Left hindlimb (tissue), 1 donor: Measurements from ENCODE around the gene ENKUR.
"Not testable (repeated sequence)": the region's sequence is repeated elsewhere in the genome, so short reads cannot be mapped to it uniquely, and the experiment has no call there.

ENCODE experiments used
- DNase-seq: peaks from one replicate; pipeline ENCODE4 v3.0.0-alpha.2; 2018

ENKUR gene

DNA sequence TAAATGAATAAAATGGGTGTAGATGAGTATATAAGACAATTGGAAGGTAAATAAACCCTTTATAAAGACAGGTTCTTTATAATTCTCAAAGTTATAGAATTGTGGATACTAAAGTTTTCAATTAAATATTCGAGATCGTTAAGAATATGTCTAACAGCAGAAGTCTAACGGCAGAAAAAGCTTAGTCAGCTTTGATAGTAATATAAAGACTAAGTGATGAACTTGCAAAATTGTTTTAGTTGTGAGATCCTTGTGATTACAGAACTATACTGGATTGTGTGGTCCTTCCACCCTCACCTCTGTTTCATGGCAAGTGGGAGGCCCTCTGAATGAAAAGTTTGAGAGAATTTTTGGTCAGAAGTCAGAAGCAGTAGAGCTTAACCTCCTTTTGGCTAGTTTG, 2.7 kb upstream of the ENKUR start:
- DNase-seq: no peak

DNA sequence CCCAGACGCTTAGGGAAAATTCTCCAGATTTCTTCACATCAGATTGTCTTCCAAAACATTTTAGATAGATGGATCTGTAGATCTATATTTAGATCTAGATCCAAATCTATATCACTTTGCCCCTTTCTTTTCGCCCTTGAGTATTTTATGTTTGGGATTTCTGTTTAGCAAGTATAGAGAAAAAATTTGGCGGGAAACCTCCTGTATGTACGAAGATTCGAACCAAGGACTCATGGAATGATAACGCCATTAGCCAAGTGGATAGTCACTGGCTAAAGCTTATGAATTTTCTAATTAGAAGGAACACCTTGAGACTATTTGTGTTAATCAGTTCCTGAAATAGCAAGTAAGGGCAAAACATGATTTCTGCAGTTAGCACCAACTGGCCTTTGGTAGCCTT, 1.7 kb upstream of the ENKUR start:
- DNase-seq: no peak

DNA sequence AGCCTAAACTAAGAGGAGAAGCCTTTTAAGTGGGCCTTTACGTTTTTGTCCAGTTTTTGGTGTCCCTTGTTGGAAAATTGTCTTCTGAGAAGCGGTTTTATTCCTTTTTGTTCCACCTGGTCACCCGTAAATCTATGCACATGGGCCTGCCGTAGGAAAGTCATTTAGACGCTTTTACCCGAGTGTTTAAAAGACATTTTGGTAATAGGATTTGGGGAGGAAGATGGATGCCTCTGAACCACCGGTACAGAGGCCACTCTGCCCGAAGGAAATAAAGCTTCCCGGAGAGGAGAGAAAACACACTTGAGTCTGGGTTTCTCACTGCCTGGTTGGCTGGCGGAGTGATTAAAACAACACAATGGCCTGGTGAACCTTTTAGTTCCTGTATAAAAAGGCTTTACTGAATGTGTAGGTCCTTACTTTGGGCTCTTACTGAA, 1.2 kb upstream of the ENKUR start:
- DNase-seq: peak; percentile 39

DNA sequence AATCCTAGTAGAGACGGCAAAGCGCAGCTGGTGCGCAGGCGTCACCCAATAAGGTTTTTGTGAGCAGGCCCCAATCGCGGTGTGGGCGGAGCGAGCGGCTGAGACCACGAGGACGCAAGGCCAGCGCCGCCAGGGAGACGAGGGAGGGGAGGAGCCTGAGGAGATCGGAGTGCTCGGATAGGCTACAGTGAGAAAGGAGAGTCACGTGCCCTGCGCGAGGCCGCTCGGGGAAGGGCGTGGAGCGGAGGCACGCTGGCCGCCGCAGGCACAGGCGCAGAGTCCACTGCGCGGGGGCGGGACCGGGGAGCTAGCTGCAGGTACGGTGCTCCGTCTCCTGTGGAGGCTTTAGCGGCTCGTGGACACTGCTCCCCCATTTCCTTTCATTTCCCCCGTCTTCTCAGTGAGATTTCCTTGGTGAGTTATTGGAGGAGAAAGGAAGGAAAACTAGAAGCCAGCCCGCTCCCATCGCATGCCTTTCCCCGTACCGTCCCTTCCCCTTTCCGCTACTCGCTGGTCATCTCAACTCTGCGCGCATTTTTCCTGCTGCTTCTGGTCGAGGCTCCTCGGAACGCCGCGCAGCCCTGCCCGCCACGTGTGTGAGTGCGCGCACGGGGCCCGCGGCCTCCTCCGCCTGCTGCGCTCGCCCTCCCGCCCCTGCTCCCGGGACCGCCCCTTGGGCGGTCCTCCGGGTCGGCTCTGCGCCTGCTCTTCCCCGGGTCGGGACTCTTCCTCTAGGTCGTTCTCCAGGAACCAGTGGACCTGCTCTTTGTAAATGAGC, 607 bp upstream of the ENKUR start, which contains the start of gene THNSL1:
THNSL1 (plus strand) TSS at position 237 of the 778 bp plus-strand sequence. CDS start 6,612 bp downstream, outside the sequence.
- peak; percentile 99 for DNase-seq

DNA sequence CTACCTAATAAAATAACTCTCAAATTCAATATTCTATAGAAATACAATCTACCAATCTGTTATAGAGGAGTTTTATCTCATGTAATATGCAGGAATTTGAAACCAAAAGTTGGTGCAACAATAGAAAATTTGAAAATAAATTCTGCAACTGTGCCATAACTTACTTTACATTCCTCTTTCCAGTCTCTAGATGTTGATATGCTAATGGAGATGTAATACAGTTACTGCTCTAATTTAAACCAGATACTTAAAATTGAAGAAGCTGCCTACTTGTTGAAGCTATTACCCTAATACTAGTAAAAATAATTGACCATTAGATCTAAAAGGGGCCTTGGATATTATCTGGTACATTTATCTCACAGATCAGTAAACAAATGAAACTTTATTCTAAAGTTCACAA, 1.4 kb downstream of the ENKUR start:
- no peak for DNase-seq

DNA sequence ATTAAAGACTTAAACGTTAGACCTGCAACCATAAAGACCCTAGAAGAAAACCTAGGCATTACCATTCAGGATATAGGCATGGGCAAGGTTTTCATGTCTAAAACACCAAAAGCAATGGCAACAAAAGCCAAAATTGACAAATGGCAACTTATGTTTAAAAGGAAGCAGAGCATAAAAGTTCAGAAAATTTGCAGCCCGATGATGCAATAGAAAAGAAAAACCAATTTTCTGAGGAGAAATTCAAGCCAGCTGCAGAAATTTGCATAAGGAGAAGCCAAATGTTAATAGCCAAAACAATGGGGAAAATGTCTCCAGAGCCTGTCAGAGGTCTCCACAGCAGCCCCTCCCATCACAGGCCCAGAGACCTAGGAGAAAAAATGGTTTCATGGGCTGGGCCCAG, 4.4 kb downstream of the ENKUR start:
- DNase-seq: not testable (repeated sequence)

DNA sequence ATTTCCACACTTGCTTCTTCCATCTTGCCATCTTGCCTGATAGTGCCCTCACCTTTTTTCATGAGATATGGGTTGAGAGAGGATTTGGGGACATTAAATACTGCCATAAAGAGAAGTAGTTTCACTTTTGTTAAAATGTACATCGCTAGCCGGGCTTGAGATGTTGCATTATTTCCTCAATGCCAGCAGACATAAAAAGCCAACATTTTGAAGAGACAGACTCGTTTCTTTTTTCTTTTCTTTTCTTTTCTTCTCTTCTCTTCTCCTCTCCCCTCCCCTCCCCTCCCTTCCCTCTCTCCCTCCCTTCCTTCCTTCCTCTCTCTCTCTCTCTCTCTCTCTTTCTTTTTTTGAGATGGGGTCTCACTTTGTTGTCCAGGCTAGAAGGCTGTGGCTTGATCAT, 17.9 kb downstream of the ENKUR start:
- DNase-seq: no peak

DNA sequence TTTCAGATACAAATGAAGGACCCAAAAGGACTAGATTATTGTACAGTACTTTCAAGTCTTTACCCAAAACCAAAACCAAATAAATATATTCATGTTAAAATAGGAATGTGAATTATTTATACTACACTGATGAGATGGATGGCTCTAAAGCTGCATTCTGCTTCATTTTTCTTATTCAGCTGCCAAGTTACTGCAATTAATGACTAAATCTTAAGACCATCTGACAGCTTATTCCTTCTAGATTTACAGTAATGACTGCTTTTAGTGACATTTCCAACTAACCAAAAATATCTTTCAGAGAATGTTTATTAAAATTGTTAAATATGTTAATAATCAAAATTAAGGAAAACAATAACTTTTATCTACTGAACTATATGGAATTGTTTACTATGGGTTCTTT, 20.9 kb downstream of the ENKUR start:
- no peak for DNase-seq

DNA sequence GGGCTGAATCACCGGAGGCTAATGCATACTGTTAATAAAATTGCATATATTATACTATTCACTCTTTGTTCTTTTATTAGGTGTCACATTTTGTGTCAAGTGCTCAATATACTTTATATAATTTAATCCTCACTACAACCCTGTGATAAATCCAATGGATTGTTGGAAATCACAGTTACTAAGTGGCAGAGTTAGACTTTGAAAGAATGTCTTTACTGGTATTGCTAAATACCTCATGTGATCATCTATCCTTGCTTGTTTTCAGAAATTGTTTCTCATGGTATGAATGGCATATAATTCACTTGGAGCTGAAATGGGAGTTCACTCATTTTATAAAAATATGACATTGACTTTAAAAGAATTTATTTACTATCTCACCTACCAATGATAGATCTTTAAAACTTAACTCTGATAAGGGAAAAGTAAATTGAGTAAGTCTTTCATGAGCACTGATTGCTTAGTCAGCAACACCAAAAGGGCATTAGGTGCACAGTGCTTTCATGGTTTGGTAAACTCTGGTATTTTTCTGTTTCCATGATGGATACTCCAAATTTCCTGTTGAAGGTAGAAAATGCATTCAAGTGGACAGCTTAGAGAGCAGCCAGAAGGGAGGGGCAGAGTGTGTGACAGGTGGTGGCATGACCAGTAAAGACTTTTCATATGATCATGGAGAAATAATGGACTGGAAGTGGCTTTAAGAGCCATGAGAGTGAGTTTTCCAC, 22.6 kb downstream of the ENKUR start:
- no peak for DNase-seq

DNA sequence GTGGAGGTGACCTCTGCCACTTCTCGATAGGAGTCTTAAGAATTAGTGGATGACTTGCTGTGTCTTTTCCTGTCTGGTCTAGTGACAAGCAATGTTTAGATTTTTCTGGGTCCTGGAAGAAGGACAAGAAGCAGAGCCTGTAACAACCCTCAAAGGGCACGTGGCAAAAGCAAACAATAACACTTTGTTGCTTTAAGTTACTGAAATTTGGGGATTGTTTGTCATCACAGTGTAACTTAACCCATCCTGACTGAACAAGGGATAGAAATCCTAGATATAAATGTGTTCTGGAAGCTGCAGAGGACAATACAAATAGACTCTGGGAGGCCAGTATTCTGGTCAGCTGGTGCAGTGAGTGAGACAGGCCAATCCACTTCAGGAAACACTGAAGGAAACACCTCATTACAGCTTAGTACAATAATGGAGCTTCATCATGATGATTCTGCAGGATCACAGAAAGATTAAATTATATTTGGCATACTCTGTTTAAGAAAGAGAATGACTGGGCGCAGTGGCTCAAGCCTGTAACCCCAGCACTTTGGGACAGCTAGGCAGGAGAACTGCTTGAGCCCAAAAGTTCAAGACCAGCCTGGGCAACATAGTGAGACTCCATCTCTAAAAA, 23.3 kb downstream of the ENKUR start:
- no peak for DNase-seq

DNA sequence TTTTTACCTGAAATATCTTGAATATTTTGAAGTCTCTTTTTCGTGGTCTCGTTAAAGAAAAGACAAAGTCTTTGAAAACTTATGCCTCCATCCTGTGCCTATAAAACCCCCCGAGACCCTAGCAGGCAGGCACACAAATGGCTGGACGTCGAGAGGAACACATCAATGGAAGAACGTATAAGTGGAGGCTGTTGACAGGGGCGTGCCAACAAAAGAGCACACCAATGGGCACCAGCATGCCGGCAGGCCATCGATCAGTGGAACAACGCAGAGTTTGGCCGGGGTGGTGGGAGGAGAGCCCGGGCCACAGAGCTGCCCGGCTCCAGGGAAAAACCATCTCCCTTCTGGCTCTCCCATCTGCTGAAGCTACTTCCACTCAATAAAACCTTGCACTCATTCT, 24.7 kb downstream of the ENKUR start:
- DNase-seq: no peak

DNA sequence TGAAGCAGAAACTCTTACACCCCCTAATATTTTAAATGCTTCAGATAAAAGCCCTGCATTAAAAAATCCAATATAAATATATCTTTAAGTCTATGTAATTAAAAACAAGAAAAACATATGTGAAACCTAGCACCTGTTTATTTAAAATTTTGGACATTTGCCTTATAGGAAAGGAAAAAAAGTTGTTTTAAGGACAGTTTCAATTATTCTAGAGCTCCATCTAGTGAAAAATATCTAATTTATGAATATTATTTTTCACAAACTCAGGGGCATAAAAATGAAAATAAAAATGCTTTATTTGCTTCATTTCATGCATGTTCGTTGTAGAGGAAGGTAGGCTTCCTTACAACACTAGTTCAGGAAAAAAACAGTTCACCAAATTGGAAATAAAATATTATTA, 26.1 kb downstream of the ENKUR start:
- no peak for DNase-seq

DNA sequence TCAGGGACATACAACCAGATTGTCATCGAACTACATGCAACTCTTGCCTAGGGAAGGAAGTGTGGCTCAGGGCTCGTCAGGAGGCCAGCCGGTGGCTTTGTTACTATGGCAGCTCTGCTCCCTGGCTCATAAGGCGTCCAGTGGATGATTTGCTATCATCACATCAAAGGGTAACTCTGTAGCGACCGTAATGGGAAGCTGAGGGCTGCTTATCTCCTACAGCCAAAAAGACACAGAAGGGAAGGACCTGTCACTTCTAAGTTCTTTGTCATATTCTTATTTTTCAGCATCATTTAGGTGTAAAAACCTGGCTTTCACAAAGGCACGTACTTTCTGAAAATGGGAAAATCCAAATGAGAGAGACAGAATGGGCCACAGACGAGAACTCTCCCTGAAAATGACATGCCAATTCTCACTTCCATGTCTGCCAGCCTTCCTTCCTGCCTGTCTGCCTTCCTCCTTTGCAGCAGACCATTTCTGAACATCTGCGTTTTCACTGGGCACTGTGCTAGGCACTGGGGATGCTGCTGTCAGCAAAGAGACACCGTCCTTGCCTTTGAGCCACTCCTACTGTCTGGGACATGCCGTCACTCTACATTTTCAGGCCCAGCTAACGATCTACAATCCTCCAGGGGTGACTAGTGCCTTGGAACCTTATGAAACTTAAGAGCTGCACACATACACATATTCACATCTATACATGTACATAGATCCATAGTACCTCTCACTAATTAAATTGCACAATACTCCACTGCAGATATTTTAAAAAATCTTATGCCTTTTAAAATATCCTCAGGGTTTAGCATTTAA, 26.9 kb downstream of the ENKUR start:
- no peak for DNase-seq

DNA sequence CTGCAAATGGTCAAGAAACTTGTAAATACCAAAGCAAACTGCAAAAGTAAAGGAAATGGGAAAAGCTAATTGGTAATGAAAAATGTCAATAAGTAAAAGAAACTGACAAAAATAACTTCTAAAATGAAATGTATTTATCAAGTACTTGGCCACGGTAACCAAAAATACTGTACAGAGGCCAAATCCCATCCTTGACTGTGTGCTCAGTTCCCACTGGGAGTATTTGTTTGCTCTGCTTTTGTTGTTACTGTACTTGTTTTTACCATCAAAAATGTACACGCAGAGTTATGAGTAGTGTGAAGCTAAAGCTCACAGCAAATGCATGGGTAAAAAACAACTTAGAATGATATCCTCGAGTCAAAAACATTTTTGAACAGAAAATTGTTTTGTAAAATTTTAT, 31.1 kb downstream of the ENKUR start:
- no peak for DNase-seq

DNA sequence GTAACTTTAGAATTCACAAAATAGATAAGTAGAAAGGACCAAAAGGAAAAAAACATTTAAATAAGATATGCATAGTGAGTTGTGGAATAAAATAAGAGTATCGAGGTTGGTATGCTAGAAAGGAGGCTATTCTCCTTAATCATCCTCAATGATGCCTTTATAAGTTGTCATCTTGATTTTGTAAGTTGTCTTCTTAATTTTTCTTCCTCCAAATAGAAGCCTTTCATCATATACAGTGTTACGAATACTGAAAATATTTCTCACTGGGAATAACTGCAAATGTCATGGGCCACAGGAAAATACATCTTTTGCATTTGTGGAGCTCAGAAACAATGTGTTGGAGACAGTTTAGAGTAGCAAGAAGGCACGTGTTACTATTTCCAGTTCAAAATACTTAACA, 32.0 kb downstream of the ENKUR start:
- DNase-seq: no peak

DNA sequence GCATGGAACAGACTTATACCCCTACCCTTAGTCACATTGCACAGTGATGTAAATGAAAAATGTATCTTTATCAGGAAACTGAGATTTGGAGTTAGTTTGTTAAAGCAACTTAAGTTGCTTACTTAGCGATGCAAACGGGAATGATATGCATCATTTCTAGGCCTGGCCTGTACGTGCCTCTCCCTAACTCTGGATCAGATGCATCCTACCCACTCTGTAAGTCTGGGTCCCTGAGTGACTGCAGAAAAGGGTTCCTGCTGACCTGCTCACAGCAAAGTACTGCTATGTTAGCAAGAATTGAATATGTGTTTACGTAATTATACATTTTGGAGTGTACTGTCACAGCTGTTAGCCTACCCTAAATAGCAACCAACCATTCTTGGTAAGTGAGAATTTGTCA, 32.8 kb downstream of the ENKUR start:
- DNase-seq: no peak

DNA sequence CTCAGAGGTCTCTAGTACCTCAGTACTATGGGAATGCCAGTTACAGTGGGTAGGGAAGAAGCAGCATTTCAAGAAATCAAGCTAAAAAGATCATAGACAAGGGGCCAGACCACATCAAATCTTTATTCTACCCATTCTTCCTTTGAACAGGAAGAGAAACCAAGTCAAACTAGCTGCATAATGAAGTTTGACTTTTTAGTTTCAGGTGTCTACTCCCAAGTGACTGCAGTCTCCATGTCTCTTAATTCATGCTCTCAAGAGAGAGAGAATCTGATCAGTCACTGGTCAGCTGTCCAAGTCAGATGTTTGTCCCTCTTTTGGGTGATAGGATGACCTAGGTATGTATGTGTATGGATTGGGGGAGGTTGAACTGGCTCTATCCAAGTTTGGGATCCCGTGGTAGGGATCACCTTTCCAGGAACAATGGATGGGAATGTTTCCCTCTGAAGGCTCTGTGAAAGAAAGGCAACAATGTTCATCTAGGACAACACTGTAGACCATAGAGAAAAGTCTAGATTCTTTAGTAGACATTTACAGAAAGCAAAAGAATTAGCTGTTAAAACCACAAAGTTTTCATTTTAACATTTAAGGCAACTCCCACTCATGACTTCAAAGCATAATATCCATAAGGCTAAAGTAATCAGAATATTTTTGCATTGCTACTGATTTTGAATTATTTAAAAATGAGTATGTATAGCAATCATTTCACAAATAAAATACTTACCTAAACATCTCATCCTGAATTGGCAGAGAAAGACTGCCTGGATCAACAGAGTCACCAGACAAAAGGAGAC, 33.4 kb downstream of the ENKUR start:
- DNase-seq: no peak

DNA sequence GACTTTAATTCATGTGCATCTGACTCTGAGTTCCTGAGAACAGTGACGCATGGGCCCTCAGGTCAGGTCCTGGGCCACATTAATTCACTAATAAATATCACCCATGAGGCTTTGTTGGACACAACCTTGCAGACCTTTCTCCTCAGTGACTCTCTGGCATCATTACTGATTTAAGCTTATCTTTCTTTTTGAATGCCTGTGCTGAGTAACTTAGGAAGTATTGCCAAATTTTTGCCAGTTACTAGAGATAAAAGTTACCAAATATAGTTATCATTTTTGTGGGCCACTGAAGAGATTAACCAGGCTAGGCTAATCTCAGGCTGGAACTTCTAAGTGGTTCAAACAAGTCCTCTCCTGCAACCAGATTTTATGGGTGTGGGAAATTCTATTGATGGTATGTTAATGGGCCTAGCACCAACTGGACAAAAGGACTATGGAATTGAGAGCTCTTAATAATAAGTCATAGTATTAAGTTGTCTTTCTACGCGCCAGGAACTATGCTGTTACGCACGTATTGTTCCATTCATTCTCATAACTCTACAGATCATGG, 34.7 kb downstream of the ENKUR start:
- DNase-seq: no peak

DNA sequence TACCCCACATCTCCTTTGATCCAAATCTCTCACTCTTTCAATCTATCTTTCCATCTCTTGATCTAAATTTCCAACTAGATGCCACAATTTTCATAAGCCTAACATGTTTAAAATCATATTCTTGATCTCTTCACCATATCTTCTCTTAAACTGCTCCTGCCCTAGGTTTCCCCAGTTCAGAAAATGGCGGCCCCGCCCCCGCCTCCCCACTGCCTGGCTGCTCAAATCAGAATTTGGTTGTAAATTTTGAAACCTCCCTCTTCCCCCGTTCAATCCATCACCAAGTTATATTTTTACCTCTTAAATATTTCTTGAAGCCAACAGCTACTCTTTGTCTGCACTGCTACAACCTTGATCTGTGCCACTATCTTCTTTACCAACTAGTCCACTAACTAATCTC, 36.3 kb downstream of the ENKUR start:
- DNase-seq: no peak

DNA sequence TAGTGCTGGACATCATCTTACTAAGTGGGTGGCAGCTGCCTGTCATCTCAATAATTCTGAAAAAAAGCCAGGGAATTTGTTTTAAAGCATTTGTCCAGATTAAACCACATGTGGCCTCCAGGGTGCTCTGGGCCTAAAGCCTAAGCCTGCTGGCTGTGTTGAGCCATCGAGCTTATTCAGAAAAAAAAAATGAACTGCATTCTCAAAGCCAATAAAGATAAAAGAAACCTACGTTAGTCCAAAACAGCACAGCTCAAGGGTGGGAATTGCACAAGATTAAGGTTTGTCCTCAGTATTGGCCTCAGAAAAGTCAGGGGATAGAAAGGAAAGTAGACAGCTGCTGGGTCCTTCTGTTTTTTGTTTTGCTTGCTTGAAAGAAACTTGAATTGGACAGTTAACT, 41.0 kb downstream of the ENKUR start:
- peak; percentile 57 for DNase-seq

DNA sequence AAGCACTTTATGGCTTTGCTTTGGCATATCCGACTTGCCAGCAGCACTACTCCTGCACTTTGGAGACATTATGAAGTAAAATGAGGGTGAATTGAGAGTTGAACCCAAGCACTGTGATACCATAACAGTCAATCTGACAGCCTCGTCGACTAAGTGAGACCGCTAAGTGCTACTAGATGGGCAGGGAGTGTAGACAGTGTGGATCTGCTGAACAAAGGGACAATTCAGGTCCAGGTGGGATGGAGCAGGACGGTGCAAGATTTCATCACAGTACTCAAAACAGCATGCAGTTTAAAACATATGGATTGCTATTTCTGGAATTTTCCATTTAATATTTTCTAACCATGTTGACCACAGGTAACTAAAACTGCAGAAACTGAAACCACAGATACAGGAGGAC, 42.8 kb downstream of the ENKUR start:
- DNase-seq: no peak

DNA sequence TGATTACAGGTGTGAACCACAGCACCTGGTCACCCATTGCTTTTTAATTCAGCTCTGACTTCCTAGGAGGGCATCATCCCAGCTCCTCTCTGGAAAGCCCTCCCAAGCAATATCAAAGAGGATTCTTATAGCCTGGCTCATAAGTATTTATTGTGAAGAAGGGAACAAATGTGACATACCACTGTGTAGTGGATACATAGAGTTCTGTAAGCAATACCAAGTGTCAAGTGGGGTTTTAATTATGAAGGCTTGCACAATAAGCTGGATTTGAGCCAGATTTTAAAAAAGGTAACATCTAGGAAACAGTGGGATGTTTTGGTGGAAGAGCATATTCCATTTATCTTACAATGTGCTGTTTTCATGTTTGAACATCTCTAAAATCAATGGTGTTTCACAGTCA, 44.6 kb downstream of the ENKUR start:
- no peak for DNase-seq
